GM18873 (cell line): Measurements from ENCODE around the gene KLHL4.
"Not testable (repeated sequence)": the region's sequence is repeated elsewhere in the genome, so short reads cannot be mapped to it uniquely, and the experiment has no call there.

ENCODE experiments used
- ATAC-seq: cut with Tn5 transposase; IDR thresholded peaks from one replicate; pipeline ENCODE4 v1.9.1; 2021; ENCODE audit warnings: mild to moderate bottlenecking, moderate library complexity, moderate number of reproducible peaks; ENCODE audit not compliant: unreplicated experiment, low FRiP score

KLHL4 gene

GRCh38 chrX:87517571-87518141 is at the start of gene KLHL4:
Gene KLHL4 (plus strand): TSS chrX:87517802. CDS start chrX:87517894, 92 bp downstream.
- ATAC-seq: no peak

GRCh38 chrX:87468941-87469340 is 48.7 kb upstream of the KLHL4 start:
- ATAC-seq: no peak

- ATAC-seq: no peak
Measured at GRCh38 chrX:87475793-87476192, 41.8 kb upstream of the KLHL4 start.

GRCh38 chrX:87478703-87479102 is 38.9 kb upstream of the KLHL4 start:
- ATAC-seq: not testable (repeated sequence)

- no peak for ATAC-seq
Measured at GRCh38 chrX:87489071-87489470, 28.5 kb upstream of the KLHL4 start.

- no peak for ATAC-seq
Measured at GRCh38 chrX:87515836-87516235, 1.8 kb upstream of the KLHL4 start.

- ATAC-seq: no peak
Measured at GRCh38 chrX:87516717-87517121, 883 bp upstream of the KLHL4 start.

GRCh38 chrX:87518504-87518903 is 902 bp downstream of the KLHL4 start:
- no peak for ATAC-seq

GRCh38 chrX:87525771-87526229 is 8.2 kb downstream of the KLHL4 start:
- ATAC-seq: no peak

GRCh38 chrX:87526281-87526680 is 8.7 kb downstream of the KLHL4 start:
- no peak for ATAC-seq

GRCh38 chrX:87528487-87528886 is 10.9 kb downstream of the KLHL4 start:
- no peak for ATAC-seq

GRCh38 chrX:87571964-87572363 is 54.4 kb downstream of the KLHL4 start:
- ATAC-seq: no peak

- no peak for ATAC-seq
Measured at GRCh38 chrX:87572901-87573300, 55.3 kb downstream of the KLHL4 start.

GRCh38 chrX:87578978-87579377 is 61.4 kb downstream of the KLHL4 start:
- no peak for ATAC-seq

- ATAC-seq: no peak
Measured at GRCh38 chrX:87580862-87581261, 63.3 kb downstream of the KLHL4 start.

GRCh38 chrX:87582453-87582852 is 64.9 kb downstream of the KLHL4 start:
- no peak for ATAC-seq

- no peak for ATAC-seq
Measured at GRCh38 chrX:87583679-87584078, 66.1 kb downstream of the KLHL4 start.

- ATAC-seq: no peak
Measured at GRCh38 chrX:87616371-87616770, 98.8 kb downstream of the KLHL4 start.

- ATAC-seq: no peak
Measured at GRCh38 chrX:87621697-87622096, 104.1 kb downstream of the KLHL4 start.

- no peak for ATAC-seq
Measured at GRCh38 chrX:87626996-87627395, 109.4 kb downstream of the KLHL4 start.

GRCh38 chrX:87634361-87634760 is 116.8 kb downstream of the KLHL4 start:
- ATAC-seq: no peak

- no peak for ATAC-seq
Measured at GRCh38 chrX:87636533-87636932, 118.9 kb downstream of the KLHL4 start.

GRCh38 chrX:87641439-87641838 is 123.8 kb downstream of the KLHL4 start:
- not testable (repeated sequence) for ATAC-seq
